T-helper 2 cell treated with Interferon-gamma antibody and Interleukin-4, amounts not matched to agents 5 μg/mL and 100 μg/mL, for 36 hours (primary cell): Measurements from ENCODE around the gene SYT11.
A peak's percentile ranks its signal among the peaks of the same experiment; 100 is the strongest.
"Not testable (repeated sequence)": the region's sequence is repeated elsewhere in the genome, so short reads cannot be mapped to it uniquely, and the experiment has no call there.

Experiments
- DNase-seq: peaks from one replicate; pipeline ENCODE4 v3.0.0; 2021; ENCODE audit warnings: low spot score
- H3K27ac Mint-ChIP-seq: one replicate; pipeline ENCODE4 v1.8.0; 2021; ENCODE audit warnings: mild to moderate bottlenecking, mixed read lengths
- H3K27me3 Mint-ChIP-seq: one replicate; pipeline ENCODE4 v1.8.0; 2021; ENCODE audit warnings: low read depth, mixed read lengths
- H3K36me3 Mint-ChIP-seq: one replicate; pipeline ENCODE4 v1.8.0; 2021; ENCODE audit warnings: low read depth, mixed read lengths
- H3K4me1 Mint-ChIP-seq: one replicate; pipeline ENCODE4 v1.8.0; 2021; ENCODE audit warnings: low read depth, mixed read lengths
- H3K4me3 Mint-ChIP-seq: one replicate; pipeline ENCODE4 v1.8.0; 2022; ENCODE audit warnings: mild to moderate bottlenecking, moderate library complexity, mixed read lengths
- H3K9me3 Mint-ChIP-seq: one replicate; pipeline ENCODE4 v1.8.0; 2021; ENCODE audit warnings: mixed read lengths

SYT11 gene

GRCh38 chr1:155859234-155859829, at the start of gene SYT11:
Gene SYT11, plus strand, starts transcription at chr1:155859567. Its CDS starts 195 bp downstream, at chr1:155859762.
- peak within 1 kb of the TSS; percentile 94 for H3K4me3 Mint-ChIP-seq
- peaks cover 12% of the 10 kb centered on the region for H3K36me3 Mint-ChIP-seq
- H3K27ac Mint-ChIP-seq = peak within 1 kb of the TSS; percentile 92
- peaks cover 49% of the 10 kb centered on the region for H3K4me1 Mint-ChIP-seq
- DNase-seq = peak; percentile 93
- no peaks in the 10 kb centered on the region for H3K9me3 Mint-ChIP-seq
- no peaks in the 10 kb centered on the region for H3K27me3 Mint-ChIP-seq

- peaks cover 6% of the 10 kb centered on the region for H3K4me1 Mint-ChIP-seq
- no peak overlapping the region for H3K27ac Mint-ChIP-seq
- no peaks in the 10 kb centered on the region for H3K27me3 Mint-ChIP-seq
- H3K9me3 Mint-ChIP-seq = no peaks in the 10 kb centered on the region
- no peak for DNase-seq
- H3K36me3 Mint-ChIP-seq = peaks cover 42% of the 10 kb centered on the region
- H3K4me3 Mint-ChIP-seq = no peak overlapping the region
These were observed 46.5 kb upstream of the SYT11 start for GRCh38 chr1:155812878-155813277.

GRCh38 chr1:155813672-155814071, 45.7 kb upstream of the SYT11 start:
- DNase-seq = no peak
- Mint-ChIP-seq H3K9me3 (no peaks in the 10 kb centered on the region), H3K27ac (no peak overlapping the region), H3K4me1 (peaks cover 6% of the 10 kb centered on the region), H3K36me3 (peaks cover 42% of the 10 kb centered on the region), H3K4me3 (no peak overlapping the region), H3K27me3 (no peaks in the 10 kb centered on the region)

GRCh38 chr1:155816351-155816750, 43.0 kb upstream of the SYT11 start:
- H3K4me1 Mint-ChIP-seq = peaks cover 2% of the 10 kb centered on the region
- no peaks in the 10 kb centered on the region for H3K27me3 Mint-ChIP-seq
- no peak for DNase-seq
- H3K36me3 Mint-ChIP-seq = peaks cover 46% of the 10 kb centered on the region
- H3K9me3 Mint-ChIP-seq = no peaks in the 10 kb centered on the region
- no peak overlapping the region for H3K4me3 Mint-ChIP-seq
- H3K27ac Mint-ChIP-seq = no peak overlapping the region

- H3K4me3 Mint-ChIP-seq = no peak overlapping the region
- peaks cover 23% of the 10 kb centered on the region for H3K36me3 Mint-ChIP-seq
- H3K4me1 Mint-ChIP-seq = peaks cover 4% of the 10 kb centered on the region
These were observed 31.9 kb upstream of the SYT11 start for GRCh38 chr1:155827450-155827849.

GRCh38 chr1:155831279-155831976, 27.9 kb upstream of the SYT11 start:
- Mint-ChIP-seq H3K36me3 (peaks cover 36% of the 10 kb centered on the region), H3K4me1 (peaks cover 13% of the 10 kb centered on the region), H3K9me3 (no peaks in the 10 kb centered on the region), H3K27me3 (no peaks in the 10 kb centered on the region), H3K27ac (no peak overlapping the region), H3K4me3 (no peak overlapping the region)
- no peak for DNase-seq

More at GRCh38 chr1:155827450-155827849, 31.9 kb upstream of the SYT11 start:
- Mint-ChIP-seq H3K27me3 (no peaks in the 10 kb centered on the region), H3K27ac (no peak overlapping the region), H3K9me3 (no peaks in the 10 kb centered on the region)
- no peak for DNase-seq

GRCh38 chr1:155833665-155834295, 25.6 kb upstream of the SYT11 start:
- Mint-ChIP-seq H3K9me3 (no peaks in the 10 kb centered on the region), H3K4me3 (no peak overlapping the region), H3K27me3 (no peaks in the 10 kb centered on the region), H3K36me3 (peaks cover 37% of the 10 kb centered on the region), H3K27ac (peak overlapping the region; percentile 52), H3K4me1 (peaks cover 20% of the 10 kb centered on the region)
- no peak for DNase-seq

- H3K9me3 Mint-ChIP-seq = no peaks in the 10 kb centered on the region
- H3K4me1 Mint-ChIP-seq = peaks cover 20% of the 10 kb centered on the region
- peaks cover 37% of the 10 kb centered on the region for H3K36me3 Mint-ChIP-seq
- H3K4me3 Mint-ChIP-seq = no peak overlapping the region
- peak overlapping the region; percentile 52 for H3K27ac Mint-ChIP-seq
- no peaks in the 10 kb centered on the region for H3K27me3 Mint-ChIP-seq
- DNase-seq = no peak
These were observed 25.0 kb upstream of the SYT11 start for GRCh38 chr1:155834296-155834926.

GRCh38 chr1:155834927-155835399, 24.4 kb upstream of the SYT11 start:
- H3K4me3 Mint-ChIP-seq, H3K27me3 Mint-ChIP-seq, H3K27ac Mint-ChIP-seq, H3K9me3 Mint-ChIP-seq, DNase-seq: not testable (repeated sequence)
- H3K36me3 Mint-ChIP-seq = peaks cover 37% of the 10 kb centered on the region
- H3K4me1 Mint-ChIP-seq = peaks cover 22% of the 10 kb centered on the region

- Mint-ChIP-seq H3K4me3 (no peak overlapping the region), H3K9me3 (no peaks in the 10 kb centered on the region), H3K36me3 (peaks cover 37% of the 10 kb centered on the region), H3K27ac (no peak overlapping the region), H3K4me1 (peaks cover 24% of the 10 kb centered on the region), H3K27me3 (no peaks in the 10 kb centered on the region)
- DNase-seq = no peak
These were observed 23.8 kb upstream of the SYT11 start for GRCh38 chr1:155835548-155835947.

- H3K36me3 Mint-ChIP-seq = peaks cover 43% of the 10 kb centered on the region
- peaks cover 31% of the 10 kb centered on the region for H3K4me1 Mint-ChIP-seq
- no peak overlapping the region for H3K27ac Mint-ChIP-seq
- DNase-seq = no peak
- H3K4me3 Mint-ChIP-seq = no peak overlapping the region
- no peaks in the 10 kb centered on the region for H3K9me3 Mint-ChIP-seq
- H3K27me3 Mint-ChIP-seq = no peaks in the 10 kb centered on the region
These were observed 19.0 kb upstream of the SYT11 start for GRCh38 chr1:155840386-155840785.

- H3K4me3 Mint-ChIP-seq = no peak overlapping the region
- no peaks in the 10 kb centered on the region for H3K9me3 Mint-ChIP-seq
- H3K4me1 Mint-ChIP-seq = peaks cover 31% of the 10 kb centered on the region
- DNase-seq = no peak
- no peaks in the 10 kb centered on the region for H3K27me3 Mint-ChIP-seq
- peaks cover 47% of the 10 kb centered on the region for H3K36me3 Mint-ChIP-seq
- H3K27ac Mint-ChIP-seq = peak overlapping the region; percentile 47
These were observed 14.4 kb upstream of the SYT11 start for GRCh38 chr1:155844860-155845421.

- H3K4me3 Mint-ChIP-seq = peak overlapping the region; percentile 74
- DNase-seq = no peak
These were observed 11.4 kb upstream of the SYT11 start for GRCh38 chr1:155847823-155848529.

More at GRCh38 chr1:155847823-155848529, 11.4 kb upstream of the SYT11 start:
- peaks cover 60% of the 10 kb centered on the region for H3K36me3 Mint-ChIP-seq
- H3K27me3 Mint-ChIP-seq = no peaks in the 10 kb centered on the region
- H3K4me1 Mint-ChIP-seq = peaks cover 39% of the 10 kb centered on the region
- peak overlapping the region; percentile 76 for H3K27ac Mint-ChIP-seq
- H3K9me3 Mint-ChIP-seq = no peaks in the 10 kb centered on the region
